ENCODE results near the gene GSTM2. TPM values are rescaled to one million over a fixed set of nuclear protein-coding genes. Genes with fewer than 3 reads are reported as not detected.
"Not testable (repeated sequence)": the region's sequence is repeated elsewhere in the genome, so short reads cannot be mapped to it uniquely, and the experiment has no call there.

GSTM2 gene
- total and polyA plus RNA-seq, 4 donors = 7.1 to 15.1 (median 7.9) TPM

DNA sequence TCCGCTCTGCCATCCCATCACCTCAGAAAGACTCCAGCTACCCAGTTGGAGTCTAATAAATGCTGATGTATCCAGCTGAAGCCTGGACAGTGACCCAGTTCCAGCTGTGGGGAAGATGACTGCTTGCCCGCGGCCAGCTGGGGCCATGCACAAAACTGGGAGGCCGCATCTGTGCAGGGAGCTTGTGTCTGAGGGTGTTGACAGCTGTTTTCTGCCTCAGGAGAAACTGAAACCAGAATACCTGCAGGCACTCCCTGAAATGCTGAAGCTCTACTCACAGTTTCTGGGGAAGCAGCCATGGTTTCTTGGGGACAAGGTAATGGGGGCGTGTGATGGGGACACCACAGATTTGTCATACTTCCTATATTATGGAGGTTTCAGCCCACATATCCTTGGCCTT lies 3.2 kb downstream of the GSTM2 start:
- Histone ChIP-seq H3K36me3 (ENCODE audit: control insufficient read depth in 4 of 4, insufficient read depth in 3 of 4, low read depth in 1 of 4, low read length in 3 of 4) (peaks cover 0 to 2% (median 0%) of the 10 kb centered on the region in 4 donors), H3K9me3 (ENCODE audit: control insufficient read depth in 4 of 4, low read length in 3 of 4) (no peaks in the 10 kb centered on the region), H3K4me1 (ENCODE audit: control insufficient read depth in 4 of 4, insufficient read depth in 4 of 4, low read length in 3 of 4) (peaks cover 0 to 3% (median 0%) of the 10 kb centered on the region in 4 donors), H3K9ac (ENCODE audit: low read depth in 1 of 2, low read length in 2 of 2) (no peak overlapping the region), H3K4me3 (ENCODE audit: low read depth in 1 of 3, low read length in 3 of 3) (no peak overlapping the region), H3K27ac (ENCODE audit: low read depth in 1 of 2, low read length in 2 of 2) (no peak overlapping the region), H3K27me3 (ENCODE audit: control insufficient read depth in 4 of 4, insufficient read depth in 4 of 4, low read length in 3 of 4) (no peaks in the 10 kb centered on the region)
- TF ChIP-seq ZBTB33 (IDR thresholded peaks at IDR 0.05) = no peak
- TF ChIP-seq MAX (IDR thresholded peaks at IDR 0.05) = no peak
- TF ChIP-seq RAD21 (IDR thresholded peaks at IDR 0.05) = no peak
- TF ChIP-seq YY1 (IDR thresholded peaks at IDR 0.05) = no peak
- TF ChIP-seq, protein P1, sequence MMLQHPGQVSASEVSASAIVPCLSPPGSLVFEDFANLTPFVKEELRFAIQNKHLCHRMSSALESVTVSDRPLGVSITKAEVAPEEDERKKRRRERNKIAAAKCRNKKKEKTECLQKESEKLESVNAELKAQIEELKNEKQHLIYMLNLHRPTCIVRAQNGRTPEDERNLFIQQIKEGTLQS (IDR thresholded peaks at IDR 0.05) = no peak
- no peak for TF ChIP-seq TAF1 (conservative IDR thresholded peaks at IDR 0.05)
- TF ChIP-seq FOXA2 (IDR thresholded peaks at IDR 0.05) = no peak
- TF ChIP-seq, protein P2, sequence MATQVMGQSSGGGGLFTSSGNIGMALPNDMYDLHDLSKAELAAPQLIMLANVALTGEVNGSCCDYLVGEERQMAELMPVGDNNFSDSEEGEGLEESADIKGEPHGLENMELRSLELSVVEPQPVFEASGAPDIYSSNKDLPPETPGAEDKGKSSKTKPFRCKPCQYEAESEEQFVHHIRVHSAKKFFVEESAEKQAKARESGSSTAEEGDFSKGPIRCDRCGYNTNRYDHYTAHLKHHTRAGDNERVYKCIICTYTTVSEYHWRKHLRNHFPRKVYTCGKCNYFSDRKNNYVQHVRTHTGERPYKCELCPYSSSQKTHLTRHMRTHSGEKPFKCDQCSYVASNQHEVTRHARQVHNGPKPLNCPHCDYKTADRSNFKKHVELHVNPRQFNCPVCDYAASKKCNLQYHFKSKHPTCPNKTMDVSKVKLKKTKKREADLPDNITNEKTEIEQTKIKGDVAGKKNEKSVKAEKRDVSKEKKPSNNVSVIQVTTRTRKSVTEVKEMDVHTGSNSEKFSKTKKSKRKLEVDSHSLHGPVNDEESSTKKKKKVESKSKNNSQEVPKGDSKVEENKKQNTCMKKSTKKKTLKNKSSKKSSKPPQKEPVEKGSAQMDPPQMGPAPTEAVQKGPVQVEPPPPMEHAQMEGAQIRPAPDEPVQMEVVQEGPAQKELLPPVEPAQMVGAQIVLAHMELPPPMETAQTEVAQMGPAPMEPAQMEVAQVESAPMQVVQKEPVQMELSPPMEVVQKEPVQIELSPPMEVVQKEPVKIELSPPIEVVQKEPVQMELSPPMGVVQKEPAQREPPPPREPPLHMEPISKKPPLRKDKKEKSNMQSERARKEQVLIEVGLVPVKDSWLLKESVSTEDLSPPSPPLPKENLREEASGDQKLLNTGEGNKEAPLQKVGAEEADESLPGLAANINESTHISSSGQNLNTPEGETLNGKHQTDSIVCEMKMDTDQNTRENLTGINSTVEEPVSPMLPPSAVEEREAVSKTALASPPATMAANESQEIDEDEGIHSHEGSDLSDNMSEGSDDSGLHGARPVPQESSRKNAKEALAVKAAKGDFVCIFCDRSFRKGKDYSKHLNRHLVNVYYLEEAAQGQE (IDR thresholded peaks at IDR 0.05) = no peak
- TF ChIP-seq EGR1 (IDR thresholded peaks at IDR 0.05; ENCODE audit: low read depth in 2 of 2) = no peak
- TF ChIP-seq HNF4G (IDR thresholded peaks at IDR 0.05) = no peak
- TF ChIP-seq HNF4A (conservative IDR thresholded peaks at IDR 0.05) = no peak
- TF ChIP-seq, protein P3, sequence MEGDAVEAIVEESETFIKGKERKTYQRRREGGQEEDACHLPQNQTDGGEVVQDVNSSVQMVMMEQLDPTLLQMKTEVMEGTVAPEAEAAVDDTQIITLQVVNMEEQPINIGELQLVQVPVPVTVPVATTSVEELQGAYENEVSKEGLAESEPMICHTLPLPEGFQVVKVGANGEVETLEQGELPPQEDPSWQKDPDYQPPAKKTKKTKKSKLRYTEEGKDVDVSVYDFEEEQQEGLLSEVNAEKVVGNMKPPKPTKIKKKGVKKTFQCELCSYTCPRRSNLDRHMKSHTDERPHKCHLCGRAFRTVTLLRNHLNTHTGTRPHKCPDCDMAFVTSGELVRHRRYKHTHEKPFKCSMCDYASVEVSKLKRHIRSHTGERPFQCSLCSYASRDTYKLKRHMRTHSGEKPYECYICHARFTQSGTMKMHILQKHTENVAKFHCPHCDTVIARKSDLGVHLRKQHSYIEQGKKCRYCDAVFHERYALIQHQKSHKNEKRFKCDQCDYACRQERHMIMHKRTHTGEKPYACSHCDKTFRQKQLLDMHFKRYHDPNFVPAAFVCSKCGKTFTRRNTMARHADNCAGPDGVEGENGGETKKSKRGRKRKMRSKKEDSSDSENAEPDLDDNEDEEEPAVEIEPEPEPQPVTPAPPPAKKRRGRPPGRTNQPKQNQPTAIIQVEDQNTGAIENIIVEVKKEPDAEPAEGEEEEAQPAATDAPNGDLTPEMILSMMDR (IDR thresholded peaks at IDR 0.05; ENCODE audit: low read depth, low read length, missing input control) = no peak
- no peak for TF ChIP-seq NR2F2 (IDR thresholded peaks at IDR 0.05)
- TF ChIP-seq JUND (IDR thresholded peaks at IDR 0.05) = no peak
- TF ChIP-seq RXRA (IDR thresholded peaks at IDR 0.05) = no peak
- TF ChIP-seq FOXA1 (IDR thresholded peaks at IDR 0.05) = no peak
- no peak for TF ChIP-seq GABPA (IDR thresholded peaks at IDR 0.05 in 1 of 2, conservative IDR thresholded peaks at IDR 0.05 in 1 of 2)
- TF ChIP-seq SP1 (IDR thresholded peaks at IDR 0.05) = no peak
- WGBS = 95% methylated on average over 5 of the region's 5 CpGs
- no peak for DNase-seq (ENCODE audit: low spot score)

- H3K36me3 ChIP-seq (ENCODE audit: control insufficient read depth in 4 of 4, insufficient read depth in 3 of 4, low read depth in 1 of 4, low read length in 3 of 4); H3K9me3 ChIP-seq (ENCODE audit: control insufficient read depth in 4 of 4, low read length in 3 of 4); H3K4me3 ChIP-seq (ENCODE audit: low read depth in 1 of 3, low read length in 3 of 3); DNase-seq (ENCODE audit: low spot score); H3K4me1 ChIP-seq (ENCODE audit: control insufficient read depth in 4 of 4, insufficient read depth in 4 of 4, low read length in 3 of 4); H3K27me3 ChIP-seq (ENCODE audit: control insufficient read depth in 4 of 4, insufficient read depth in 4 of 4, low read length in 3 of 4); H3K27ac ChIP-seq (ENCODE audit: low read depth in 1 of 2, low read length in 2 of 2); H3K9ac ChIP-seq (ENCODE audit: low read depth in 1 of 2, low read length in 2 of 2): not testable (repeated sequence)
- 92% methylated on average over 2 of the region's 2 CpGs for WGBS
These were observed 6.0 kb downstream of the GSTM2 start for GRCh38 chr1:109673861-109674260.

- not testable (repeated sequence) for H3K9ac ChIP-seq (ENCODE audit: low read depth in 1 of 2, low read length in 2 of 2); H3K9me3 ChIP-seq (ENCODE audit: control insufficient read depth in 4 of 4, low read length in 3 of 4); H3K36me3 ChIP-seq (ENCODE audit: control insufficient read depth in 4 of 4, insufficient read depth in 3 of 4, low read depth in 1 of 4, low read length in 3 of 4); H3K27me3 ChIP-seq (ENCODE audit: control insufficient read depth in 4 of 4, insufficient read depth in 4 of 4, low read length in 3 of 4); H3K4me1 ChIP-seq (ENCODE audit: control insufficient read depth in 4 of 4, insufficient read depth in 4 of 4, low read length in 3 of 4); H3K4me3 ChIP-seq (ENCODE audit: low read depth in 1 of 3, low read length in 3 of 3); H3K27ac ChIP-seq (ENCODE audit: low read depth in 1 of 2, low read length in 2 of 2); DNase-seq (ENCODE audit: low spot score)
- 96% methylated on average over 3 of the region's 3 CpGs for WGBS
These were observed 9.0 kb downstream of the GSTM2 start for GRCh38 chr1:109676683-109677381.

All from liver (tissue), 9 donors.